Liver (tissue), 3 donors: Measurements from ENCODE around the gene ANG.

Source experiments
- CTCF ChIP-seq: fragments of 150-350 bp; IDR thresholded peaks from 2 replicates; pipeline ENCODE4 v1.5.1; 2017; ENCODE audit warnings: improper control_type of control experiment, low read depth, low read length; ENCODE audit not compliant: missing input control
- JUND ChIP-seq, 2 donors: IDR thresholded peaks; 2 replicates each; pipeline ENCODE4 v1.6.1; 2016; ENCODE audit warnings: antibody characterized with exemption in 2 of 2
- RXRA ChIP-seq, 2 donors: IDR thresholded peaks; 2 replicates each; pipeline ENCODE4 v1.6.1; 2017 to 2018; ENCODE audit warnings: antibody characterized with exemption in 2 of 2, mild to moderate bottlenecking in 1 of 2
- SP1 ChIP-seq: IDR thresholded peaks from 2 replicates; pipeline ENCODE4 v1.6.1; 2018; ENCODE audit warnings: antibody characterized with exemption, mild to moderate bottlenecking
- donor health status: healthy.
- donor health status: healthy.

GRCh38 chr14:20742132-20742531 lies 53.6 kb downstream of the ANG start:
- TF ChIP-seq CTCF: no peak
- TF ChIP-seq SP1: no peak
- TF ChIP-seq RXRA (IDR thresholded peaks at IDR 0.05): no peak
- TF ChIP-seq JUND (IDR thresholded peaks at IDR 0.05): no peak
